Activated CD4-positive, alpha-beta T cell treated with anti-CD3 and anti-CD28 coated beads, Interleukin-2, amount 50 U/mL, for 1 hour (primary cell): ENCODE results near the gene SEPTIN5.

Source experiments
- DNase-seq: peaks from one replicate; pipeline ENCODE4 v3.0.0-alpha.2; 2020

The SEPTIN5 gene

DNA sequence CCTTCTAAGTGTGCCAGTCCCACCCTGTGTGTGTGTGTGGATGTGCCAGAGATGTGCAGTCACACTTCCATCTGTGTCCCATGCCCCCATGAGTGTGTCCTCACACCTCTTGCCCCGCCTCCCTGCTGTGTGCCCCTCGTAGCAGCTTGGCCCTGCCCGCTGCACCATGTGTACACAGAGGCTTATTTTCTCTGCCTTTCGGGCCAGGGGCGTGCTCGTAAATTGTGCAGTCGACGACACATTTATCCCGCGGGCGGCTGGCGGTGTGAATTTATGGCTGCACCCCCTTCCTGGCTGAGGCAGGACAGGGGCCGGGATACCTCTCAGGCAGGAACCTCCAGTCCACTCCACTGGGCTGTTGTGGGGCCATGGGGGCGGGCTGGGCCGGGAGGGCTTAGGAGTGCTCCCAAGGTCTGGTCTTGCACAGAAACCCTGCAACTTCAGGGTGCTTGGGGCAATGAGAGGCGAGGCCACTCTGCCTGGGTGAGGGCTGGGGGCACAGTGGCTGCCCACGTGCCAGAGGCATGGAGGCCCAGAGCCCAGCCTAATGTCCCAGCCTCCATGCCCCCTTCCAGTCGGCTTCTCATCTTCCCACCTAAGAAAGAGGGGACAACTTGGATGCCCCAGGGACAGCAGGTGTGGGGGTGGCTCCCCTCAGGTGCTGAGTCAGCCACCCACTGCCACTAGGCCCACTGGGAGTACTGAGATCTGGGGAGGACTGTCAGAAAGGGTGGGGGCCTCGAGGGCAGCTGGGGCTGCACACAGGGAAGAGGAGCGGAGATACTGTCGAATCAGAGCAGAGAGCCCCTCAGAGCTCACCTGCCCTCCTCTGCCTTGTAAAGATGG lies 21.6 kb downstream of the SEPTIN5 start:
- no peak for DNase-seq

DNA sequence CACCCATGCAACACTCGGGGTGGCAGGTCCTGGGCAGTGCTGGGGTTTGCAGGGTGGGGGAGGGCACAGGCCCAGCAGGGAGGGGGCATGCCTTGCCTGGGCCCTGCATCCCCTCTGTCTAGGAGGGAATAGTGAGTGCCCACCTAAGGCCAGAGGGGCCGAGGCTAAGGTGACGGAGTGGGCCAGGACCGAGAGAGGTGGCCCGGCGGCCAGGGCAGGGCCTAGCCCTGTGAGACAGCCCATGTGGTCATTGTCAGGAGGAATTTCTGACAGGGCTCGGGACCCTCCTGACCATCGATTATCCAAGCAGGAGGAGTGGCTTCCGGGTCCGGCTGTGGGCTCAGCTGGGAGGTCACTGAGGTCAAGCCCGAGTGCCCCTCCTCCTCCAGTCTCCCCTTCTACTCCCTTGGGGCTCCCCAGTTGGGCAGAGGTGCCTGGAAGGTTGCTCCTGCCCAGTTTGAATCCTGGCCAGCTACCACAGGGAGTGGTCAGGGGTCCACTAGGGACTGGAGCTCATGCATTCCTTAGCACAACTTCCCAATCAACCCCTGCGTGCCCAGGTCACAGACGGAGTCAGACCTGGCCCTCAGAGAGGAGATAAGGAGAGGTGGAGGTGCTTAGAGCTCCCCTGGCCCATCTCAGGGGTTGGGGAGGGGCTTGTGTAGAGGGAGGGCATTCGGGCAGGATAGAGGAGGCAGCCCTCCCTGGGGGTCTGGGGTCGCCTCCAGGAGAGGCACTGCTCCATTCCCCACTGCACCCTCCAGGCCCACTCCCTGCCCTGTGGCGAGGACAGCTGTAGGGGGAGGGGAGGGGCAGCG lies 23.8 kb downstream of the SEPTIN5 start:
- DNase-seq: no peak

DNA sequence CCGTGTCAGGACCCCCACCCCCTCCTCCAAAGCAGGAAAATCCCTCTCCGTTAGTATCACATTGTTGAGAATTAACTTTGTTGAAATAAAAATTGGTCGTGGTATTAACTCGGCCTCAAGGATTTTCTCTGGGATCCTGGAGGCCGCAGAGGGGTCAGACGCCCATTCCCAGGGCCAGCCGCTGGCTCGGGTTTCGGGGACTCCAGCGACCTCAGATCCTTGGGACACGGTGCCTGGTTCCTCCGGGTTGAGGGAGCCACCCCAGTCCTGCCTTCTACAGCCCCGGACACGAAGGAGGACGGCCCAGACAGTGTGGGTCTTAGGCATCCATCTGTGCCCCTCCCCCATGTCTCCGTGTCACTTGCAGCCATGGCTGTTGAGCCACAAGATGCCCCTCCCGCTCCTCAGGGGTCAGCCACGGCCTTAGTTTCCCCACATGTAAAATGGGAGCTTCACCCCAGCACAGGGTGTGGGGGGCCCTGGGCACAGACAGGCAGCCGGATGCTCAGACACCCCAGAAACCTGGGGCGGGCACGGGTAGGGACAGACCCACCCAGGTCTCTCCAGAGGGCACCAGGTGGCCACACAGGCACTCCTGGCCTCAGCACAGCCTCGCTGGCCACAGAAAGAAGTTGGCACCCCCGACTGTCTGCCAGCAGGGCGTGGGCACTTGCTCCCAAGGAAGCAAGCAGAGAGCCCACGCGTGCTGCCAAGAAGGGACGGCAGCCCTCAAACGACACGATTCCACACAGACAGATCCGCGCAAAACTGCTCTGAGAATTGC lies 24.6 kb downstream of the SEPTIN5 start:
- DNase-seq: no peak

DNA sequence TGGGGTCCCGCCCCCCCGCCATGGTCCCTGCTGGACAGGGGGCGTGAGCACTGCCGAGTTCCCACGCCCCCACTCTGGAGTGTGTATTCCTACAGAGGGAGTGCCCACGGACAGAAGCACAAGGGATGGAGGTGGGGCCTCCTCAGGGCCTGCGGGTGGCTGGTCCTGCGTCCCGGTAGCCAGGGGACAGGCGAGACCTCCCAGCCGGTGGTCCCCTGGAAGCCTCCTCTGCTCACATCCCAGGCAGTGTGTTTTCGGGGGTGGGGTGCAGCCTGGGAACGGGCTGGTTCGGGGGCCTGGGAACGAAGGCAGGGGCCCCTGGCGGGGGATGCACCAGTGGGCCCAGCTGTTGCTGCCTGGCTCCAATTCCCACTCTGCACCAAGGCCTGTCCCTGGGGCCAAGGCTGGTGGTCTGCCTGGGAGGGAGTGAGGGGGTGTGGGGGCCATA lies 25.2 kb downstream of the SEPTIN5 start:
- DNase-seq: no peak

DNA sequence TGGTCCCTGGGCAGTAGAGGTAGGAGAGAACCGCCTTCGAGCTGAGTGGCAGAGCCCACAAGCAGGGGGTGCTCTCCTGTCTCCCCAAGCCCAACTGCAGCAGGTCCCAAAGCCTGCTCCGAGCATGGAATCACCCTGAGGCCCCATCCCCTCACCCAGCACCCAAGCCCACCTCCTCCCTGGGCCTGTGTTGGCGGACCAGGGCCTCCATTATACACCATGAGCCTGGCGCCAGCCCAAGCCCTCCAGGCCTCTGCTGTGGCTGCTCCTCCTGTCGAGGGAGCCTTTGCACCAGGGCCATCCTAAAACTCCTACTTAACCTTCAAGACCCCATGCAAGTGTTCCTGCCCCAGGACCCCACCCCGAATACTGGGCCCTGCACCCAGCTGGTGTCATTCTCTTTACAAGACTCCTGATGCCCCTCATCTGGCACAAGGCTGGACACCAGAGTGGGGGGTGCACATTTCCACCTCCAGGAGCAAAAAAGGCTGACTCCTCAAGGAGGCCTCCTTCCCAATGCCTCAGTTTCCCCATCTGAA lies 25.7 kb downstream of the SEPTIN5 start:
- DNase-seq: no peak

DNA sequence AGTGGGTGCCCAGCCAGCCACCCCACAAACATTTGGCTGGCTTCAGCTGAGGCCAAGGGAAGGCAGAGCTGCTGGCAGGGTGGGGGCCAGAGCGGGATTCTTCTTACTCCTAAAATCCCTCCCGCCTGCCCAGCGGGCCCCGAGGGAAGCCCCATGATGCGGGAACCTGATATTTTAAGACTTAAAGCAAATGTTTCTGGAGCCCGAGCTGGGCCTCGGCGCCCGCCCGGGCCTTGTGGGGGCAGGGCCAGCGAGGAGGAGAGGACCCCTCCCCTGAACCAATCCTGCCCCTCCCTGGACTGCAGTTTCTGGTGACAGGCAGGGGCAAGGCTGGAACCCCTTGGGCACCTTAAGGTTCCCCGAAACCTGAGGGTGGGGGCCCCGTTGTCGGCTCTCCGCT lies 26.3 kb downstream of the SEPTIN5 start:
- DNase-seq: no peak

DNA sequence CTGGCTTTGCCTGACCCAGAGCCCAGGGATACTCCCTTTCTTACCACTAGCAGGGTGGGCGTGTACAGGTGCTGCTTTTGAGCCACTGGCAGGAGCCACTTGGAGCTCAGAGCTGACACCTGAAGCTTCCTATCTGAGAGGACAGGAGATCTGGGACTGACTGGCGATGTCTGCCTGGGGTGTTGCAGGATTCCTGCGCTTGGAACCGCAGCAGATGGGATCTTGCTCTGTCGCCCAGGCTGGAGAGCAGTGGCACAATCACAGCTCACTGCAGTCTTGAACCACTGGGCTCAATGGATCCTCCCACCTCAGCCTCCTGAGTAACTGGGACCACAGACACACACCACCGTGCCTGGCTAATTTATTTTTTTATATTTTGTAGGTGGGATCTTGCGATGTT lies 26.8 kb downstream of the SEPTIN5 start:
- DNase-seq: no peak

DNA sequence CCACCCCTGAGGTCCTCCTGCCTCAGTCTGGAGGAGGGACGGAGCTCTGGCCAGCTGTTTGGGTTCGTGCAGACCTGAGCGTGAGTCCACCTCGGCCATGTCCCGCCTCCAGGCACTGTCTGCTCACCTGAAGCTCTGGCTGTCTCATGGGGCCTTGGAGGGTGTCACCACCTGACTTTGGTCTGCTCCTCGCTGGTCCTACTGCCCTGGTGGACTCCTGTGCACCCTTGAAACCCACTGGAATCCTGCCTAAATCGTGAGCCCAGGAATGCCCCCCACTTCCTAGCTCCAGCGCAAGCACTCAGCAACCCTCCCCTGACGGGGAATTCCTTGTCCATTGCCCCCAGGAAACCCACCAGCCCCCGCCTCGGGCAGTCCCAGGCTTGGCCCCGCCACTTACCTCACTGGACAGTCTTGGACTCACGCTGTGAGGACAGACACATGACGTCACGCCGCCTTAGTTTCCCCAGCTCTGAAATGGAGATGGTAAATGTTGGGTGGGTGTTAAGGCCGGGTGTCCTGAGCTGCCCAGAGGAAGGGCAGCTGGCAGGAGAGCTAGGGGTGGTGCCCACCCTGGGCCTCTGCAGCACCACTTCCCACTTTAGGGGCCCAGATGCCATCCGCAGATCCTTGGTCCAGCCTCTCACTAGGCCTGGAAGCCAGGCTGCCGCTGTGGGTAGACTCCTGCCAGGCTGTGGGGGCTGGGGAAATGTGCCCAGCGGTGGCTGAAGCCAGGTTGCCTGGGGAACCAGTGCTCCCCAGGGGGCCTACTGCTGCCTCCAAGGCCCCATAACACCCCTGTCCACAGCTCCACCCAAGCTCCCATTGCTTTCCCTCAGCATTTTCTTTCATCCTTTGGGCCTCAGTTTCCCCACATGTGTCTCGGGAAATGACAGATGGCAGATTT lies 28.1 kb downstream of the SEPTIN5 start:
- no peak for DNase-seq

DNA sequence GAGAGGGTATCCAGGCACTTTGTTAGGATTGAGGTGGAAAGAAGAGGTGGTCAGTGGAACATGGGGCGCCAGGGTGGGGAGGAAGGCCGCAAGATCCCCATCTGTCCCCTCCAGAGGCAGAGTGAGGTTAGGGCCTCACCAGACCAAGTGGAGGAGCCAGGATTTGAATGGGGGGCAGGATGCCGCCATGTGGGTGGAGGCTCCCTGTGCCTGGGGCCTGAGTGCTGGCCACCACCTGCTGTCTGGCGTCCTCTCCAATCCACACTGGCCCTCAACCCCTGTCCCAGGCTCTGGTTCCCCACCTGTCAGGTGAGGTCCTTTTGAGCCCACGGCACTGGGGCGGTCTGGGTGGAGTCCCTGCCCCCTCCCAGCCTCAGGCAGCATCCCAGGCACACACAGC lies 28.8 kb downstream of the SEPTIN5 start:
- no peak for DNase-seq

DNA sequence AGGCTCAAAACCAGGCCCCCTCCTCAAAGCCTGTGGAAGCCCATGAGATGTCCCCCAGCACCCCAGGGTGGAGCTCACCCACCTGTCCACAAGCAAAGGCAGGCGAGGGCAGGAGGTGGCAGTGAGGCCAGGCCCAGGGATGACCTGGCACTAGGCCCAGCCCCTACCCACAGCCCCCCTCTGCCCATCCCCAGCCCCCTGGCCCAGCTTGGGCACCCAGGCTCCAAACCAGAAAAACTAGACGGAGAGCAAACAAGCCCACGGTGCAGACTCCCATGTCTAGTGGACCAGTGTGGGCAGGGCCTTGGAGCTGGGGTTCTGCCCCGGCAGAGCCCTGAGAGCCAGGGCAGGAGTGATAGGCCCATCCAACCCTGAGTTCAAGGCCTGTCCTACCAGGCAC lies 29.3 kb downstream of the SEPTIN5 start:
- no peak for DNase-seq

DNA sequence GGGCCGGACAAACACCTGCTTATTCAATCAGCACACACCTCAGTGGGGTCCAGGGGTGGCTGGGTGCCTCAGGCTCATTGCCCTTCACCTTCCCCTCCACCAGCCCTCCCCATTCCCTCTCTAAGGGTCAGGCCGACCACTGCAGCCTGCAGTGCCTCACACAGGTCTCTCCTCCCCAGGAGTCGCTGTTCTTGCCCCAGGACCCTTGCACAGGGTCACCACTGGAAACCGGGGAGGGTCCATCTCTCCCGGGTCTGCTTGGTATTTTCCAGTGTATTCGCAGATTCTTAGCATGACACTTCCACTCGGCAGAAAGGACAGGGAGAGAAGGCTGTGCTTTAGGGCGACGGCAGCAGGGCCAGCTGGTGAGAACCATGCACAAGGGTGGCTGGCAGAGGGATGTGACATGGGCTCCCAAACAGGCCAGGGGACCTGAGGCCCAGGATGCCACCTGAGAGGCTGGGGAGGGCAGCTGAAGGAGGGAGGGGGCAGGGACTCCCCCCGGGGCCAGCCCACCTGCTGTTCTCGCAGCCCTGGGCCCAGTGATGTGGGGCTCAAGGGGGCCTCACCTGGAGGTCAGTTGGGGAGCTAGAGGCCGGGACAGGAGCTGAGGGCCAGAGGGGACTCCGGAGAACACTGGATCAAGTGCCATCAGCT lies 30.2 kb downstream of the SEPTIN5 start:
- DNase-seq: no peak

DNA sequence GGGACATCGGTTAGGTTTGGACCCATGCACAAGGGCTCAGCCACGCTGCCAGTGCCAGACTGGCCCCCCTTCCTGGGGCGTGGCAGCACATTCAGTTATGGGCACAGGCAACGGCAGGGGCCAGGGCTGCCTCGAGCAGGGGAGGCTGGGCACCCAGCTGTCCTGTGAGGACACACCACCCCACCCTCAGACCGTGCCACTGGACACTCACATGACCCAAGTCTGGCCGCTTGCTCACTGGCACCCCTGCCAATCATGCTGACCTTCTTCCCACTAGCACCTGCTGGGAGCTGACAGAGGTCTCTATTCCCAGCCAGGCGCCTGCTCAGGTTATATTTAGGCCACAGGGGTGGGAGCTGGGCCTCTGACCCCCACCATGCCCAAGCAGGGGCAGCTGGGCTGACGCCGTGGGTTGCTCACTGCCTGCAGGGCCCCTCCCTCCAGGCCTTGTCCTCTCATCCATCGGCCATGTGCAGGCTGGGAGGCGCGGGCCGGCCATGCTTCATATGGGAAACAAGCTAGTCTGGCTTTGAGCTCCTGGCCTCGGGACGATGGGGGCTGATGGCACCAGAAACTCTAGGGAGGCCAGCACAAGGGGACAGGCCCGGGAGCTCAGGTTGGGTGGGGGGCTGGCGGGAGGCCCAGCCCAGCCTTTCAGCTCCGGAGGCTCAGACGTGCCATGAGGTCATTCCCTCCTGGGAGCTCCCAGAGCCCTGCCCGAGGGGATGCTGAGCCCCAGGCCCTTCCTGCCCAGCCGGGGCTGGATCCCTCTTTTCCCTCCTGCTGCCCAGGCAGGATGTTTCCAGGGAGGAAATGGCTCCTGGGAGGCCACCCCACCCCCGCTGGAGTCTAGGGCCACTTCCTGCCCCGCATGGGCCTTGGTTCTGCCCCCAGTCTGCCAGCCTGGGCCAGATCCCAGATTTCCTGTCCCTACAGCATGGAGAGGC lies 31.1 kb downstream of the SEPTIN5 start:
- no peak for DNase-seq

DNA sequence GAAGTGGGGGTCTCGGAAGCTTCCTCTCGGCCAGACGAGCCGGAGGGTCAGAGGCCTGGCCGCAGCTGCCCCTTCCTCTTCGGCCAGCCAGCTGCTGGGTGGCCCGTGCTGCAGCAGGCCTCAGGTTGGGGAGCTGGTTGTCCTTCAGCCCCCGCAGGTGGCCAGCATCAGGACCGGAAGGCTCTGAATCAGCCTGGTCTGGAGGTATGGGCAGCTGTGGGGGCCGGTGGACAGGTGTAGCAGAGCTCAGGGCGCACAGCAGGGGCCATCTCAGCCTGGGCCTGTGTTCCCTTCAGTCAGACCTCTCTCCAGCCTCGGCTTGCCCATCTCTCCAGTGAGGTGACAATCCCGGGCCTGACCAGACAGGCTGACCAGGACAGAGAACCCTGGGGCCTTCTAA lies 32.4 kb downstream of the SEPTIN5 start:
- no peak for DNase-seq

DNA sequence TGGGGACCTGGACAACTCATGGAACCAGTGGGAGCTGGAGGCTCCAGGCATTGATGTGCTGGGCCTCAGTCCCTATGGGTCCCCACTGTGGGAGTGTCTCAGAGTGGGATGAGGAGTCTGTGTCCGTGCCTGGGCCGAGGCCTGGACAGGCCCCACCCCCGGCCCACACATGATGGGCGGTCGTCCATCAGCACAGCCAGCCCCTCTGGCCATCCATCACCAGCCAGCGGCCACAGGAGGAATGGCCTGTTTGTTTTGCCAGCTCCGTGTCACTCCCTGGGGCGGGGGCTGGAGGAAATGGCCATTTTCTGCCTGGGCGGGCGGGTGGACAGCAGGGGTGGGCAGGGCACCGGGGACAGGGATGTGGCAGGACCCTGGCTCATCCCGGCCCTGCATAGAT lies 33.2 kb downstream of the SEPTIN5 start:
- DNase-seq: no peak

DNA sequence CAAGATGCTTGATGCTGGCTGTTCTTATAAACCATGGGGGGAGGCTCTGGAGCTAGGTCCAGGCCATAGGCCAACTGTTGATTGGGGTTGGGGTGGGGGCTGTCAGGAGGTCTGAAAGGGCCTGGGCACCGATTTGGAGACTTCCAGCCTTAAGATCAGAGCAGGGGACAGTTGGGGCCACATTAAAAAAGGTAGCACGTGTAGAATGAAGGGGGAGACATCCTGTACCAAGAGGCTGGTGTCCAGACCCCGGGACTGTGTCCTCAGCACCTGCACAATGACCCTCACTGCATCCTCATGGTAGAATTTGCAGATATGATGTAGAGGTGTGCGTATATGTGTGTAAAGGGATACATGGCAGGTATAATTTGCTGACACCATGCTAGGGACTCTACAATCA lies 33.8 kb downstream of the SEPTIN5 start:
- DNase-seq: no peak

DNA sequence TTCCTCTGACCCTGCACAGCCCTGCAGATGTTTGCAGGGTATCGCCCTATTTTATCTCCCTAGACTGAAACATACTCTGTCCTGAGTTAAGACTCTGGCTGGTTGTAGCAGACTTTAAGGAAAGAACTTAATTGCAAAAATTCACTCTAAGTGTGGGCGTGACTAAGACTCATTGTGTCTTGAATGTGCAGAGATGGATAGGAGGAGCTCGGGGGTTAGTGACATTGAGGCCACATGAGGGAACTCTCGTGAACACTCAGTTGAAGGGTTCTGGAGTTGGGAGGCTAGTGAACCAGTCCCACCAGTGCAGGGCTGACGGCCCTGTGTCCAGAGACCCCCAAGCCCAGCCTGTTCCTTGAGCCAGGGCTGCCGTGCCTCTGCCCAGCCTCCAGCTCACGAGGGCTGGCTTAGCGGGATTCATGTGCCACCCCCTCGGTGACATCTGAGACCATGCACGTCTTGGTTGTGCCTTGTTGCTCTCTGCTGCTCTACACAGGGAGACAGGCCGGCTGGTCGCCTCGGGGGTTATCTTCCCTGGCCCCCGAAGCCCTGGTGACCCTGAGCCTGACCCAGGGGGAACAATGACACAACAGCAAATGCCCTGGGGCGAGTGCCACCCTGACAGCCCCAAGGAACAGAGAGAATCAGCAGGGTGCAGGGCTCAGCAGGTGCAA lies 34.8 kb downstream of the SEPTIN5 start:
- DNase-seq: no peak

DNA sequence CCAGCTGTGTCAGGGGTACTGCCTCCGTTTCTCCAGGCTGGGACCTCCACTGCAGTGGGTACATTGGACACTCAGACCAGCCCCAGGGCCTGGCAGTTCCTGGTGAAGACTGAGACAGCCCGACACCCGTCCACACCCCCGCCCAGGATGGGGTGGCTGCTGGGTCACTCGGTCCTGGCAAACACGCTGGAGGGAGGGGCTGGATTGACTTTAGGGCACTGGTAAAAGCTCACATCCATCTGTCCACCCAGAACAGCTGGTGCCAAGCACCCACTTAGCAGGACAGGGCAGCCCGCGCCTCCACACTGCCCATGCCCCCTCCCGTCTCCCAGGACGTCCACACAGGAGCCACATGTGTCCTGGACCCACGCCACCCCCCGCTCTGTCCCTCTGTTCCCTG lies 35.6 kb downstream of the SEPTIN5 start:
- no peak for DNase-seq

DNA sequence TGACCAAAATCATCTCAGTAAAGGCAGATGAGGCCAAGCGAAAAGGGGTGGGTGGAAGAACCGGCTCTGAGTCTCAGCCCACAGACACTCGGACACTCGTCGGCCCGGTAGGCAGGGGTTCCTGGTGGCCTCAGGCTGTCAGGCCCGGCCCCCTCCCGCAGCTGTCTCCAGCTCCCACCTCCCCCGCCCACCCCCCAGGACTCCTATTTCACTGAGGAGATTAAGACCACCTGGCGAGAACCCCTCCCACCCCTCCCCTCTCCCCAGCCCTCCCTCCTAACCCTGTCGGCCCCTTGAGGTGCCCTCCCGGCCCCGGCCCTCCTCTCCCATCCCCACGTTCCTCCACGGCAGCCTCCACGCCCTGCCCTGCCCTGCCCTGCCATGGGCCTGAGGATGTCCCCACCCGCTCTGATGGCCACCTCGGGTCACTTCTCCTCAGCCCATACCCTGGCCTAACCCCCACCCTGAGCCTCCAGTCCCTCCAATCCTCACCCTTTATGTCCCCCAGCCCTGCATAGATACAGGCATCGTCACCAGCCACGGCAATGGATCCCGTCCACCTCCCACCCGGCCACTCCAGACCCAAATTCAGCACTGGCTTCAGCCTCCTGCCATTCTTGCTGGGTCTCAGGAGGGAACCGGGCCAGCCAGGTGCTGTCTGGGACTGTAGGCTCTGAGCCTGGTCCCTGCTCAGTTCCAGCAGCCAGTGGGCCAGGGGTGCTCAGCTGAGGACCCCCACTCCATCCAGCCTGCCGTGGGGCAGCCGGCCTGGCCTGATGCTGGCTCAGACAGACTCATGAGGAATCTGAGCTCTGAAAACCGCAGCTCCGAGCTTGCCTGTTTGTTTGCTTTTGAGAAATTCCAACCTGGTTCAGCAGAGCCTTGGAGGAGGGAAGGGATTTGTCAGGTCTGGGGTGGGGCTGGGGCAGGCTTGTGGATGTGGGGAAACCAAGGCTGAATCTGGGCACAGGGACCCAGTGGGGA lies 36.5 kb downstream of the SEPTIN5 start:
- DNase-seq: no peak
